ENCODE measurements around the gene DESI1.

Gene DESI1

GRCh38 chr22:41551877-41552582, 68.8 kb downstream of the DESI1 start:
- TF ChIP-seq EZH2phosphoT487 (conservative IDR thresholded peaks at IDR 0.05; ENCODE audit: low read length) (no peak), CTCF (IDR thresholded peaks at IDR 0.05; ENCODE audit: insufficient read depth, low read length, poor library complexity, severe bottlenecking) (no peak)
- no peaks in the 10 kb centered on the region for H3K79me2 ChIP-seq (ENCODE audit: insufficient read depth, low read length)
- H3K9me2 ChIP-seq (replicated peaks; ENCODE audit: insufficient read depth, low read length), result no peaks in the 10 kb centered on the region
- no peaks in the 10 kb centered on the region for H3K9me3 ChIP-seq (ENCODE audit: insufficient read depth, low read length)
- no peaks in the 10 kb centered on the region for H3F3A ChIP-seq (ENCODE audit: insufficient read depth)
- no peaks in the 10 kb centered on the region for H3K36me3 ChIP-seq (ENCODE audit: low read length)
- H3K27me3 ChIP-seq (ENCODE audit: low read length), result no peaks in the 10 kb centered on the region
- no peaks in the 10 kb centered on the region for H4K20me1 ChIP-seq (ENCODE audit: low read depth, low read length)
- no peak overlapping the region for H3K27ac ChIP-seq (ENCODE audit: low read depth, low read length)
- H3K4me2 ChIP-seq (ENCODE audit: low read depth, low read length, poor library complexity, severe bottlenecking), result no peak overlapping the region
- no peak overlapping the region for H3K9ac ChIP-seq (ENCODE audit: low read length)
- H2AFZ ChIP-seq (ENCODE audit: low read depth, low read length, severe bottlenecking), result no peak overlapping the region
- no peak overlapping the region for H3K4me3 ChIP-seq (ENCODE audit: insufficient read depth, low read length, poor library complexity, severe bottlenecking)

DNA sequence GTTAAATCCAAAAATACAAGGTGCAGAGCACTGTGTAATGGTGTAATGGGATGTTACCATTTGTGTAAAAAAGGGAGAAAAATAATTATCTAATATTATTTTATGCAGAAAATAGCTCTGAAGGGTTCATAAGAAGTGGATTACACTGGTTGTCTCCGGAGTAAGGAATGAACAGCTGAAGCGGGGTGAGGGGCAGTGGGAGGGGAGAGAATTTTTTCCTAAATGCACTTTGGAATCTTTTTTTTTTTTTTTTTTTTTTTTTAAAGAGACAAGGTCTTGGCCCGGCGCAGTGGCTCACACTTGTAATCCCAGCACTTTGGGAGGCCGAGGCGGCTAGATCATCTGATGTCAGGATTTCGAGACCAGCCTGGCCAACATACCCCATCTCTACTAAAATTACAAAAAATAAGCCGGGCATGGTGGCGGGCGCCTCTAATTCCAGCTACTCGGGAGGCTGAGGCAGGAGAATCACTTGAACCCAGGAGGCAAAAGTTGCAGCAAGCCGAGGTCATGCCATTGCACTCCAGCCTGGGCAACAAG, 69.8 kb downstream of the DESI1 start:
- no peaks in the 10 kb centered on the region for H3F3A ChIP-seq (ENCODE audit: insufficient read depth)
- no peak overlapping the region for H3K4me3 ChIP-seq (ENCODE audit: insufficient read depth, low read length, poor library complexity, severe bottlenecking)
- no peak overlapping the region for H3K9ac ChIP-seq (ENCODE audit: low read length)
- no peak overlapping the region for H3K4me2 ChIP-seq (ENCODE audit: low read depth, low read length, poor library complexity, severe bottlenecking)
- H3K27ac ChIP-seq (ENCODE audit: low read depth, low read length), result no peak overlapping the region
- no peaks in the 10 kb centered on the region for H3K9me2 ChIP-seq (replicated peaks; ENCODE audit: insufficient read depth, low read length)
- H2AFZ ChIP-seq (ENCODE audit: low read depth, low read length, severe bottlenecking), result no peak overlapping the region
- no peaks in the 10 kb centered on the region for H3K9me3 ChIP-seq (ENCODE audit: insufficient read depth, low read length)
- H3K79me2 ChIP-seq (ENCODE audit: insufficient read depth, low read length), result no peaks in the 10 kb centered on the region
- no peaks in the 10 kb centered on the region for H3K27me3 ChIP-seq (ENCODE audit: low read length)
- TF ChIP-seq CTCF (IDR thresholded peaks at IDR 0.05; ENCODE audit: insufficient read depth, low read length, poor library complexity, severe bottlenecking) (no peak), EZH2phosphoT487 (conservative IDR thresholded peaks at IDR 0.05; ENCODE audit: low read length) (no peak)
- no peaks in the 10 kb centered on the region for H3K36me3 ChIP-seq (ENCODE audit: low read length)
- H4K20me1 ChIP-seq (ENCODE audit: low read depth, low read length), result no peaks in the 10 kb centered on the region

DNA sequence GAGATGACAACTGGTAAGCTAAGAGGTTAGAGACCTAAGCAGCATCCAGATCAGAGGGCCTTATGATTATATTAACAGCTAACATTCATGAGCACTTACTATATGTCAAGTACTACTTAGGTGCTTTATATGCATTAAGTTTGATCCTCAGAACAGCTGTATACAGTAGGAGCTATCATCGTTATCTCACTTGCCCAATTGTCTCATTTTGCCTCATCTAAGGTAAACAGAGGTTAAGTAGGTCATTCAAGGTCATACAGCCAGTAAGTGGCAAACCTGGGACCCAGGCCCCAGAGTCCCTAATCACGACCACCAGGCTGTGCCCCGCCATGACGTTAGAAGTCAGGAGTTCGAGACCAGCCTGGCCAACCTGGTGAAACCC, 72.0 kb downstream of the DESI1 start:
- H2AFZ ChIP-seq (ENCODE audit: low read depth, low read length, severe bottlenecking), result no peak overlapping the region
- no peaks in the 10 kb centered on the region for H4K20me1 ChIP-seq (ENCODE audit: low read depth, low read length)
- no peaks in the 10 kb centered on the region for H3K36me3 ChIP-seq (ENCODE audit: low read length)
- no peak overlapping the region for H3K9ac ChIP-seq (ENCODE audit: low read length)
- H3K9me2 ChIP-seq (replicated peaks; ENCODE audit: insufficient read depth, low read length), result no peaks in the 10 kb centered on the region
- H3K4me3 ChIP-seq (ENCODE audit: insufficient read depth, low read length, poor library complexity, severe bottlenecking), result no peak overlapping the region
- H3K27ac ChIP-seq (ENCODE audit: low read depth, low read length), result no peak overlapping the region
- peaks cover 8% of the 10 kb centered on the region; the same call in 1 of the 2 replicates for H3F3A ChIP-seq (ENCODE audit: insufficient read depth)
- TF ChIP-seq EZH2phosphoT487 (conservative IDR thresholded peaks at IDR 0.05; ENCODE audit: low read length), result no peak
- TF ChIP-seq CTCF (IDR thresholded peaks at IDR 0.05; ENCODE audit: insufficient read depth, low read length, poor library complexity, severe bottlenecking), result no peak
- no peaks in the 10 kb centered on the region for H3K9me3 ChIP-seq (ENCODE audit: insufficient read depth, low read length)
- no peaks in the 10 kb centered on the region for H3K27me3 ChIP-seq (ENCODE audit: low read length)
- no peak overlapping the region for H3K4me2 ChIP-seq (ENCODE audit: low read depth, low read length, poor library complexity, severe bottlenecking)
- H3K79me2 ChIP-seq (ENCODE audit: insufficient read depth, low read length), result peaks cover 5% of the 10 kb centered on the region
